Activated gamma-delta T cell treated with Interleukin-2 at 50 U/mL for 16 hours (primary cell): ENCODE data around the gene GOLGA1.

Experiments
- DNase-seq: peaks from one replicate; pipeline ENCODE4 v3.0.0-alpha.2; 2020

The GOLGA1 gene

GRCh38 chr9:124881138-124881743 lies 59.6 kb downstream of the GOLGA1 start:
- no peak for DNase-seq

GRCh38 chr9:124880501-124880900 lies 60.4 kb downstream of the GOLGA1 start:
- no peak for DNase-seq

- DNase-seq: no peak
Measured at GRCh38 chr9:124879226-124879625, 61.7 kb downstream of the GOLGA1 start.

GRCh38 chr9:124878518-124878917 lies 62.4 kb downstream of the GOLGA1 start:
- DNase-seq: no peak

GRCh38 chr9:124878021-124878420 lies 62.9 kb downstream of the GOLGA1 start:
- DNase-seq: no peak

- no peak for DNase-seq
Measured at GRCh38 chr9:124877021-124877782, 63.7 kb downstream of the GOLGA1 start.

- DNase-seq: no peak
Measured at GRCh38 chr9:124875501-124875900, 65.4 kb downstream of the GOLGA1 start.

GRCh38 chr9:124873664-124874063 lies 67.2 kb downstream of the GOLGA1 start:
- peak; percentile 44 for DNase-seq

GRCh38 chr9:124871156-124871561 lies 69.7 kb downstream of the GOLGA1 start:
- DNase-seq: no peak

- DNase-seq: no peak
Measured at GRCh38 chr9:124870723-124871122, 70.2 kb downstream of the GOLGA1 start.

- DNase-seq: peak; percentile 80
Measured at GRCh38 chr9:124869986-124870560, 70.8 kb downstream of the GOLGA1 start.

GRCh38 chr9:124869466-124869985 lies 71.4 kb downstream of the GOLGA1 start:
- DNase-seq: peak; percentile 38

- DNase-seq: peak; percentile 85
Measured at GRCh38 chr9:124868511-124869465, 72.1 kb downstream of the GOLGA1 start.

GRCh38 chr9:124863371-124863871 lies 77.5 kb downstream of the GOLGA1 start:
- DNase-seq: no peak

GRCh38 chr9:124861342-124862229 lies 79.3 kb downstream of the GOLGA1 start, which contains the start of the genes ARPC5L and RPL35:
TSS of gene ARPC5L (plus strand) at chr9:124862130. CDS start at chr9:124869291, 7,161 bp downstream.
TSS of gene RPL35 (minus strand) at chr9:124861957. CDS start at chr9:124861912, 45 bp downstream.
- peak; percentile 95 for DNase-seq

GRCh38 chr9:124860582-124861341 lies 80.1 kb downstream of the GOLGA1 start:
- DNase-seq: no peak

GRCh38 chr9:124859803-124860581 lies 80.9 kb downstream of the GOLGA1 start:
- no peak for DNase-seq

GRCh38 chr9:124858330-124859046 lies 82.4 kb downstream of the GOLGA1 start:
- no peak for DNase-seq
